Posterior cingulate gyrus (tissue), 11 donors: ENCODE data around the gene AFG1L.
"Not testable (repeated sequence)": the region's sequence is repeated elsewhere in the genome, so short reads cannot be mapped to it uniquely, and the experiment has no call there.

Experiments
- DNase-seq, 10 donors: peaks; one replicate each; pipeline versions ENCODE4 v3.0.0 to v3.0.0-alpha.2; 2020 to 2021; ENCODE audit warnings: mixed read lengths in 3 of 10
- intact Hi-C: fragments of 100-400 bp; cut with DNase I; formaldehyde crosslinking; loops from one replicate; pipeline ENCODE4 v1.15.1; 2023

The AFG1L gene

GRCh38 chr6:108501559-108501958, 206.7 kb downstream of the AFG1L start:
- intact Hi-C loops: no loop called here
- DNase-seq: no peak

GRCh38 chr6:108502832-108503231, 208.0 kb downstream of the AFG1L start:
- intact Hi-C loops: no loop called here
- DNase-seq: no peak

- intact Hi-C loops: no loop called here
- no peak for DNase-seq
Measured at GRCh38 chr6:108507316-108507715, 212.5 kb downstream of the AFG1L start.

GRCh38 chr6:108510461-108511319, 215.8 kb downstream of the AFG1L start:
- no peak for DNase-seq
- intact Hi-C loops: no loop called here

- DNase-seq: no peak
- intact Hi-C loops: no loop called here
Measured at GRCh38 chr6:108518714-108519576, 224.1 kb downstream of the AFG1L start.

- intact Hi-C loops: no loop called here
- no peak for DNase-seq
Measured at GRCh38 chr6:108521616-108522107, 226.8 kb downstream of the AFG1L start.

GRCh38 chr6:108523697-108524096, 228.8 kb downstream of the AFG1L start:
- no peak for DNase-seq
- intact Hi-C loops: no loop called here

- intact Hi-C loops: no loop called here
- no peak for DNase-seq
Measured at GRCh38 chr6:108524528-108525248, 229.8 kb downstream of the AFG1L start.

- DNase-seq: no peak
- intact Hi-C loops: loop anchor here (1.0 to 2.0 kb wide), 2 partner anchors 413 to 550 kb away; no protein-coding TSS in a partner anchor
Measured at GRCh38 chr6:108526739-108527174, 231.9 kb downstream of the AFG1L start.

GRCh38 chr6:108528878-108529277, 234.0 kb downstream of the AFG1L start:
- no peak for DNase-seq
- intact Hi-C loops: no loop called here

GRCh38 chr6:108531332-108531731, 236.5 kb downstream of the AFG1L start:
- intact Hi-C loops: no loop called here
- DNase-seq: no peak

GRCh38 chr6:108535114-108535742, 240.4 kb downstream of the AFG1L start:
- intact Hi-C loops: no loop called here
- no peak for DNase-seq

GRCh38 chr6:108535920-108536535, 241.2 kb downstream of the AFG1L start:
- DNase-seq, intact Hi-C loops: not testable (repeated sequence)

GRCh38 chr6:108541843-108542759, 247.2 kb downstream of the AFG1L start:
- peak; percentile 38 to 95 (median 68) for DNase-seq
- intact Hi-C loops: loop anchor here (1.0 kb wide), 4 partner anchors 240 to 531 kb away; no protein-coding TSS in a partner anchor

GRCh38 chr6:108543175-108543940, 248.5 kb downstream of the AFG1L start:
- no peak for DNase-seq
- intact Hi-C loops: no loop called here

- intact Hi-C loops: no loop called here
- no peak for DNase-seq
Measured at GRCh38 chr6:108544606-108545005, 249.8 kb downstream of the AFG1L start.
